ENCODE results near the gene NEURL4.
A peak's percentile ranks its signal among the peaks of the same experiment; 100 is the strongest.
"Not testable (repeated sequence)": the region's sequence is repeated elsewhere in the genome, so short reads cannot be mapped to it uniquely, and the experiment has no call there.

Gene NEURL4

DNA sequence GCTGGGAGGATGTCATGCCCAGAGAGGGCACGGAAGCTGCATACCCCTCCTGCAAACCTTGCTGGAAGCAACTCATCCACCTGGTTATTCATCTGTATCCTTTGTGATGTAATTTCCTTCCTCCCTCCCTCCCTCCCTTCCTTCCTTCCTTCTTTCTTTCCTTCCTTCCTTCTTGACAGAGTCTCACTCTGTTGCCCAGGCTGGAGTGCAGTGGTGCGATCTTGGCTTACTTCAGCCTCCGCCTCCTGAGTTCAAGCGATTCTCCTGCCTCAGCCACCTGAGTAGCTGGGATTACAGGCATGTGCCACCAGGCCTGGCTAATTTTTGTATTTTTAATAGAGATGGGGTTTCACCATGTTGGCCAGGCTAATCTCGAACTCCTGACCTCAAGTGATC lies 39.5 kb upstream of the NEURL4 start:
- not testable (repeated sequence) for H3K79me1 ChIP-seq (replicated peaks; ENCODE audit: low read length, poor library complexity, severe bottlenecking); H2AFZ ChIP-seq (ENCODE audit: low read depth, low read length); H2BK120ac ChIP-seq (ENCODE audit: low read depth, low read length); H3K27ac ChIP-seq (ENCODE audit: low read length, poor library complexity, severe bottlenecking); H3K4me2 ChIP-seq (ENCODE audit: low read length, poor library complexity, severe bottlenecking); H2AK5ac ChIP-seq (ENCODE audit: low read length, severe bottlenecking); H3K14ac ChIP-seq (ENCODE audit: low read length in 2 of 2); H3K18ac ChIP-seq (ENCODE audit: low read depth in 1 of 2, low read length in 2 of 2); H3K4me1 ChIP-seq (ENCODE audit: control insufficient read depth, insufficient read depth, low read depth, low read length); DNase-seq; H2BK5ac ChIP-seq (ENCODE audit: low read depth, low read length, poor library complexity, severe bottlenecking); H3K4me3 ChIP-seq (ENCODE audit: insufficient read depth in 1 of 2, low read depth in 1 of 2, low read length in 2 of 2); H3K36me3 ChIP-seq (ENCODE audit: control insufficient read depth in 1 of 2, insufficient read depth in 2 of 2, low read depth in 1 of 2, low read length in 2 of 2); H3K23ac ChIP-seq (ENCODE audit: low read length in 2 of 2); H2BK12ac ChIP-seq (ENCODE audit: low read length in 2 of 2); H3K4ac ChIP-seq (ENCODE audit: low read depth in 1 of 2, low read length in 2 of 2); H3K9ac ChIP-seq (ENCODE audit: low read length); H4K8ac ChIP-seq (ENCODE audit: low read length); H2BK15ac ChIP-seq (ENCODE audit: low read depth, poor library complexity, severe bottlenecking); H3K9me3 ChIP-seq (ENCODE audit: control insufficient read depth, low read length); H4K91ac ChIP-seq (ENCODE audit: low read length)
- 94% methylated on average over 5 of the region's 5 CpGs for WGBS
- peaks cover 20% of the 10 kb centered on the region in 2 experiments for H3K27me3 ChIP-seq (ENCODE audit: control insufficient read depth in 1 of 2, insufficient read depth in 1 of 2, low read length in 2 of 2)

DNA sequence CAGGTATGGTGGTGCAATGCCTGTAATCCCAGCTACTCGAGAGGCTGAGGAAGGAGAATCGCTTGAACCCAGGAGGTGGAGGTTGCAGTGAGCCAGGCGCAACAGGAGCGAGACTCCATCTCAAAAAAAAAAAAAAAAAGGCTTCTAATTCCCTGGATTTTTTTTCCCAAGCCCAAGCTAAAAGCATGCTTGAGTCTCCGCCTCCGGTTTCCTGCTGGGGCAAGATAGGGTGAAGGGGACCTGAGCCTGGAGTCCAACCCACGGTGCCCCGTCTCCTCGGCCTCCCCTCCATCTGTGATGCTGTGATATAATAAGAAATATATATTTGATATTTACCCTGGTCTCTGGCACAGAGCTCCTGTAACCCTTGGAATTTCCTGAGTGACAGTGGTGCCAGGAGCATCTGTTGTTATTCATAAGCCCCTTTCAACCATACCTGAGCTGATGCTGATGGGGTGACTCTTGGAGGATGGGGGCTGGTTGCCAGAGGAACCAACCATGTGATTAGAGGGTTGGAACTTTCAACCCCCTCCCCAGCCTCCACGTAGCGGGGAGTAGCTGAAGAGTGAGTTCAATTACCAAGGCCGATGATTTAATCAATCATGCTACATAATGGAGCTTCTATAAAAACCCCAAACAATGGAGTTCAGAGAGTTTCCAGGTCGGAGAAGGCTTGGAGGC lies 38.9 kb upstream of the NEURL4 start:
- Histone ChIP-seq H3K27ac (ENCODE audit: low read length, poor library complexity, severe bottlenecking) (no peak overlapping the region), H3K4me3 (ENCODE audit: insufficient read depth in 1 of 2, low read depth in 1 of 2, low read length in 2 of 2) (no peak overlapping the region), H3K23ac (ENCODE audit: low read length in 2 of 2) (no peak overlapping the region), H3K4me2 (ENCODE audit: low read length, poor library complexity, severe bottlenecking) (no peak overlapping the region), H3K9me3 (ENCODE audit: control insufficient read depth, low read length) (no peaks in the 10 kb centered on the region), H2BK15ac (ENCODE audit: low read depth, poor library complexity, severe bottlenecking) (no peak overlapping the region), H2BK5ac (ENCODE audit: low read depth, low read length, poor library complexity, severe bottlenecking) (no peak overlapping the region), H3K14ac (ENCODE audit: low read length in 2 of 2) (no peak overlapping the region), H3K4me1 (ENCODE audit: control insufficient read depth, insufficient read depth, low read depth, low read length) (no peaks in the 10 kb centered on the region), H3K4ac (ENCODE audit: low read depth in 1 of 2, low read length in 2 of 2) (no peak overlapping the region), H3K18ac (ENCODE audit: low read depth in 1 of 2, low read length in 2 of 2) (no peak overlapping the region), H2BK120ac (ENCODE audit: low read depth, low read length) (no peak overlapping the region), H3K79me1 (replicated peaks; ENCODE audit: low read length, poor library complexity, severe bottlenecking) (no peaks in the 10 kb centered on the region), H4K8ac (ENCODE audit: low read length) (no peak overlapping the region), H3K36me3 (ENCODE audit: control insufficient read depth in 1 of 2, insufficient read depth in 2 of 2, low read depth in 1 of 2, low read length in 2 of 2) (no peaks in the 10 kb centered on the region), H2AK5ac (ENCODE audit: low read length, severe bottlenecking) (no peak overlapping the region), H4K91ac (ENCODE audit: low read length) (no peak overlapping the region), H2BK12ac (ENCODE audit: low read length in 2 of 2) (no peak overlapping the region), H3K9ac (ENCODE audit: low read length) (no peak overlapping the region), H2AFZ (ENCODE audit: low read depth, low read length) (no peak overlapping the region), H3K27me3 (ENCODE audit: control insufficient read depth in 1 of 2, insufficient read depth in 1 of 2, low read length in 2 of 2) (peaks cover 20% of the 10 kb centered on the region in 2 experiments)
- 83% methylated on average over 7 of the region's 13 CpGs for WGBS
- DNase-seq = no peak

DNA sequence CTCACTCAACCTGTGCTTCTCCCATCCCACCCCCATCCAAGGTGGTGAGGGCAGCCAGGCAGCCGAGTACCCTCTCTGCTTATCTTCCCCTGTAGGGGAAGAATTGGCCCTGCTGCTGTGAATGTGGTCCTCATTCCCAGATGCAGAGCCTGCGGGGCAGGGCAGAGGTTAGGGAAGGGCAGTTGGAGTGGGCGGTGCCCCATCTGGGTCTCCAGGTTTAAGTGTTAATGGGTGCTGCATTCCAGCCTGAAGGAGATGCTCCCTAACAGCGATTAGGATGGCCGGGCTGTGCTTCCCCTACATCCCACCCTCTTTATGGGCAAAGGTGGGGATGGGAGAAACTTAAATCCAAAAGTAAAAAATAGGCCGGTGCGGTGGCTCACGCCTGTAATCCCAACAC lies 37.9 kb upstream of the NEURL4 start:
- no peak overlapping the region for H3K4me3 ChIP-seq (ENCODE audit: insufficient read depth in 1 of 2, low read depth in 1 of 2, low read length in 2 of 2)
- peaks cover 20% of the 10 kb centered on the region in 2 experiments for H3K27me3 ChIP-seq (ENCODE audit: control insufficient read depth in 1 of 2, insufficient read depth in 1 of 2, low read length in 2 of 2)
- H3K4ac ChIP-seq (ENCODE audit: low read depth in 1 of 2, low read length in 2 of 2) = no peak overlapping the region
- H2BK12ac ChIP-seq (ENCODE audit: low read length in 2 of 2) = no peak overlapping the region
- no peak overlapping the region for H2BK5ac ChIP-seq (ENCODE audit: low read depth, low read length, poor library complexity, severe bottlenecking)
- H4K91ac ChIP-seq (ENCODE audit: low read length) = no peak overlapping the region
- H3K4me2 ChIP-seq (ENCODE audit: low read length, poor library complexity, severe bottlenecking) = no peak overlapping the region
- WGBS = 91% methylated on average over 5 of the region's 8 CpGs
- H3K9ac ChIP-seq (ENCODE audit: low read length) = no peak overlapping the region
- H3K27ac ChIP-seq (ENCODE audit: low read length, poor library complexity, severe bottlenecking) = no peak overlapping the region
- no peaks in the 10 kb centered on the region for H3K4me1 ChIP-seq (ENCODE audit: control insufficient read depth, insufficient read depth, low read depth, low read length)
- no peak overlapping the region for H2AFZ ChIP-seq (ENCODE audit: low read depth, low read length)
- no peaks in the 10 kb centered on the region for H3K36me3 ChIP-seq (ENCODE audit: control insufficient read depth in 1 of 2, insufficient read depth in 2 of 2, low read depth in 1 of 2, low read length in 2 of 2)
- H3K14ac ChIP-seq (ENCODE audit: low read length in 2 of 2) = no peak overlapping the region
- H3K9me3 ChIP-seq (ENCODE audit: control insufficient read depth, low read length) = no peaks in the 10 kb centered on the region
- peak overlapping the region in 1 of 2 experiments; percentile 59 for H3K23ac ChIP-seq (ENCODE audit: low read length in 2 of 2)
- no peak overlapping the region for H4K8ac ChIP-seq (ENCODE audit: low read length)
- no peak overlapping the region for H2AK5ac ChIP-seq (ENCODE audit: low read length, severe bottlenecking)
- no peak overlapping the region for H2BK120ac ChIP-seq (ENCODE audit: low read depth, low read length)
- no peak overlapping the region for H2BK15ac ChIP-seq (ENCODE audit: low read depth, poor library complexity, severe bottlenecking)
- no peak for DNase-seq
- no peak overlapping the region for H3K18ac ChIP-seq (ENCODE audit: low read depth in 1 of 2, low read length in 2 of 2)
- no peaks in the 10 kb centered on the region for H3K79me1 ChIP-seq (replicated peaks; ENCODE audit: low read length, poor library complexity, severe bottlenecking)

DNA sequence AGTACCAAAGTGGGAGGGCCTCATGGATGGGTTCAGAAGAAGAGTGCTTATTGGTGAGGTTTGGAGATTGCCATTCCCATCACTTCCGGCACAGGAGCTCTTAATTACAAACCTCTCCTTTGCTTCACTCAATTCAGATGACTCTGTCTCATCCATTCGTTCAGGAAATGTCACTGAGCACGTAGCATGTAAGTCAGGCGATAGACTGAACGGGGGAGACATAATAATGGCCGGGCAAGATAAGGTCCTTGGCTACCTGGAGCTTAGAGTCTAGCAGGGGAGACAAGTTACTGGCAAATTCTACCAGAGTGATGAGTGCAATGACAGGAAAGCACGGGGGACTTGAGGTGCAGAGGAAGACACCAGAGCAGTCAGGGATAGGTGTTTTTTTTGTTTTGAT lies 36.8 kb upstream of the NEURL4 start:
- H3K4me1 ChIP-seq (ENCODE audit: control insufficient read depth, insufficient read depth, low read depth, low read length); H3K23ac ChIP-seq (ENCODE audit: low read length in 2 of 2); H4K8ac ChIP-seq (ENCODE audit: low read length); H2BK5ac ChIP-seq (ENCODE audit: low read depth, low read length, poor library complexity, severe bottlenecking); H2BK12ac ChIP-seq (ENCODE audit: low read length in 2 of 2); H3K79me1 ChIP-seq (replicated peaks; ENCODE audit: low read length, poor library complexity, severe bottlenecking); H3K9me3 ChIP-seq (ENCODE audit: control insufficient read depth, low read length); H4K91ac ChIP-seq (ENCODE audit: low read length); H2AK5ac ChIP-seq (ENCODE audit: low read length, severe bottlenecking); H2AFZ ChIP-seq (ENCODE audit: low read depth, low read length); H3K14ac ChIP-seq (ENCODE audit: low read length in 2 of 2); H3K18ac ChIP-seq (ENCODE audit: low read depth in 1 of 2, low read length in 2 of 2); H2BK120ac ChIP-seq (ENCODE audit: low read depth, low read length); DNase-seq; H3K4ac ChIP-seq (ENCODE audit: low read depth in 1 of 2, low read length in 2 of 2); H3K36me3 ChIP-seq (ENCODE audit: control insufficient read depth in 1 of 2, insufficient read depth in 2 of 2, low read depth in 1 of 2, low read length in 2 of 2); H3K4me2 ChIP-seq (ENCODE audit: low read length, poor library complexity, severe bottlenecking); H3K4me3 ChIP-seq (ENCODE audit: insufficient read depth in 1 of 2, low read depth in 1 of 2, low read length in 2 of 2); H3K27ac ChIP-seq (ENCODE audit: low read length, poor library complexity, severe bottlenecking); H2BK15ac ChIP-seq (ENCODE audit: low read depth, poor library complexity, severe bottlenecking); H3K9ac ChIP-seq (ENCODE audit: low read length): not testable (repeated sequence)
- peaks cover 20% of the 10 kb centered on the region in 2 experiments for H3K27me3 ChIP-seq (ENCODE audit: control insufficient read depth in 1 of 2, insufficient read depth in 1 of 2, low read length in 2 of 2)
- WGBS = 77% methylated on average over 4 of the region's 7 CpGs

Measured in mesenchymal stem cell (in vitro differentiated cells and primary cell).